Breast epithelium (tissue), 4 donors: Measurements from ENCODE around the gene PPM1M. TPM values are rescaled to one million over a fixed set of nuclear protein-coding genes. Genes with fewer than 3 reads are reported as not detected.

ENCODE experiments used
- DNase-seq, 2 donors: peaks; one replicate each; pipeline ENCODE4 v3.0.0-alpha.2; 2019; ENCODE audit warnings: low spot score in 2 of 2
- H3K27ac ChIP-seq, 2 donors: fragments of 200-600 bp; sonication (generic) in 1 of 2; one replicate each; pipeline ENCODE4 v1.5.1; 2016 to 2019; ENCODE audit warnings: mild to moderate bottlenecking in 1 of 2
- H3K27me3 ChIP-seq, 2 donors: fragments of 200-600 bp; sonication (generic) in 1 of 2; one replicate each; pipeline versions ENCODE4 v1.5.1 to v1.6.0; 2017 to 2019; ENCODE audit warnings: control low read depth in 1 of 2, mild to moderate bottlenecking in 1 of 2
- H3K36me3 ChIP-seq: fragments of 200-600 bp; one replicate; pipeline ENCODE4 v1.5.1; 2019
- H3K4me1 ChIP-seq, 2 donors: fragments of 200-600 bp; sonication (generic); one replicate each; pipeline ENCODE4 v1.5.1; 2016 to 2019; ENCODE audit warnings: control low read depth in 1 of 2
- H3K4me3 ChIP-seq, 3 donors: fragments of 200-600 bp; sonication (generic); 1 replicate in 2 of 3; 2 replicates in 1 of 3; pipeline ENCODE4 v1.5.1; 2016 to 2019; ENCODE audit warnings: mild to moderate bottlenecking in 3 of 3, moderate library complexity in 2 of 3
- H3K9me3 ChIP-seq, 2 donors: fragments of 200-600 bp; sonication (generic) in 1 of 2; one replicate each; pipeline ENCODE4 v1.5.1; 2016 to 2019; ENCODE audit warnings: control low read depth in 1 of 2
- POLR2A ChIP-seq: fragments of 450-650 bp; IDR thresholded peaks from one replicate; pipeline ENCODE4 v1.6.1; 2016; ENCODE audit warnings: antibody characterized with exemption, mild to moderate bottlenecking, moderate library complexity
- POLR2AphosphoS5 ChIP-seq, 3 donors: sonication (generic); formaldehyde crosslinking; IDR thresholded peaks; one replicate each; pipeline ENCODE4 v1.6.1; 2017; ENCODE audit warnings: antibody characterized with exemption in 3 of 3
- intact Hi-C: fragments of 100-400 bp; cut with DNase I; formaldehyde crosslinking; loops from one replicate; pipeline ENCODE4 v1.15.1; 2023; ENCODE audit warnings: low total_unique reads
- total RNA-seq, 3 donors: library from RNA; depleted of rRNA; stranded (reverse); fragments of >200 nt; gene quantifications; one replicate each; pipeline ENCODE4 v1.1.0, GENCODE V29; 2016
- TF ChIP-seq, protein P1 (sequence below), 3 donors: fragments of 450-650 bp; IDR thresholded peaks; one replicate each; pipeline ENCODE4 v1.5.1; 2016 to 2017; ENCODE audit warnings: antibody characterized with exemption in 3 of 3, mild to moderate bottlenecking in 3 of 3, moderate library complexity in 3 of 3

The PPM1M gene
- total RNA-seq, 3 donors from 2014 or later, result 15.4 to 31.2 (median 20.2) TPM

DNA sequence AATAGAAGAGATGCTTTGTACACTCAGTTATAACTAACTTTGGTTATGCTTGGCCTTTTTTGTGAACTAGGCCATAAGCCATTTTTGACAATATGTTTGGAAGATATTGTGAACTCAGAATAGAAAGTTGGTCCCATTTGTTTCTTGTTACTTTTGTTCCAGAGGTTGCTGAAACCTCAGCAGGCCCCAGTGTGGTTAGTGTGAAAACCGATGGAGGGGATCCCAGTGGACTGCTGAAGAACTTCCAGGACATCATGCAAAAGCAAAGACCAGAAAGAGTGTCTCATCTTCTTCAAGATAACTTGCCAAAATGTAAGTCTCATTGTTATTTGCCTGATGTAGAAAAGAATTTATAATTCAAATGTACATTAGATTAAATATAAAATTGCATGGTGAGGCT is 41.9 kb upstream of the PPM1M start:
- Histone ChIP-seq H3K27ac (no peak overlapping the region), H3K4me3 (no peak overlapping the region), H3K9me3 (no peaks in the 10 kb centered on the region), H3K4me1 (no peaks in the 10 kb centered on the region), H3K36me3 (peaks cover 3% of the 10 kb centered on the region), H3K27me3 (no peaks in the 10 kb centered on the region)
- intact Hi-C loops, result no loop called here
- TF ChIP-seq POLR2AphosphoS5 (IDR thresholded peaks at IDR 0.05), result no peak
- TF ChIP-seq, protein P1, sequence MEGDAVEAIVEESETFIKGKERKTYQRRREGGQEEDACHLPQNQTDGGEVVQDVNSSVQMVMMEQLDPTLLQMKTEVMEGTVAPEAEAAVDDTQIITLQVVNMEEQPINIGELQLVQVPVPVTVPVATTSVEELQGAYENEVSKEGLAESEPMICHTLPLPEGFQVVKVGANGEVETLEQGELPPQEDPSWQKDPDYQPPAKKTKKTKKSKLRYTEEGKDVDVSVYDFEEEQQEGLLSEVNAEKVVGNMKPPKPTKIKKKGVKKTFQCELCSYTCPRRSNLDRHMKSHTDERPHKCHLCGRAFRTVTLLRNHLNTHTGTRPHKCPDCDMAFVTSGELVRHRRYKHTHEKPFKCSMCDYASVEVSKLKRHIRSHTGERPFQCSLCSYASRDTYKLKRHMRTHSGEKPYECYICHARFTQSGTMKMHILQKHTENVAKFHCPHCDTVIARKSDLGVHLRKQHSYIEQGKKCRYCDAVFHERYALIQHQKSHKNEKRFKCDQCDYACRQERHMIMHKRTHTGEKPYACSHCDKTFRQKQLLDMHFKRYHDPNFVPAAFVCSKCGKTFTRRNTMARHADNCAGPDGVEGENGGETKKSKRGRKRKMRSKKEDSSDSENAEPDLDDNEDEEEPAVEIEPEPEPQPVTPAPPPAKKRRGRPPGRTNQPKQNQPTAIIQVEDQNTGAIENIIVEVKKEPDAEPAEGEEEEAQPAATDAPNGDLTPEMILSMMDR (IDR thresholded peaks at IDR 0.05), result no peak
- no peak for TF ChIP-seq POLR2A
- DNase-seq, result no peak

DNA sequence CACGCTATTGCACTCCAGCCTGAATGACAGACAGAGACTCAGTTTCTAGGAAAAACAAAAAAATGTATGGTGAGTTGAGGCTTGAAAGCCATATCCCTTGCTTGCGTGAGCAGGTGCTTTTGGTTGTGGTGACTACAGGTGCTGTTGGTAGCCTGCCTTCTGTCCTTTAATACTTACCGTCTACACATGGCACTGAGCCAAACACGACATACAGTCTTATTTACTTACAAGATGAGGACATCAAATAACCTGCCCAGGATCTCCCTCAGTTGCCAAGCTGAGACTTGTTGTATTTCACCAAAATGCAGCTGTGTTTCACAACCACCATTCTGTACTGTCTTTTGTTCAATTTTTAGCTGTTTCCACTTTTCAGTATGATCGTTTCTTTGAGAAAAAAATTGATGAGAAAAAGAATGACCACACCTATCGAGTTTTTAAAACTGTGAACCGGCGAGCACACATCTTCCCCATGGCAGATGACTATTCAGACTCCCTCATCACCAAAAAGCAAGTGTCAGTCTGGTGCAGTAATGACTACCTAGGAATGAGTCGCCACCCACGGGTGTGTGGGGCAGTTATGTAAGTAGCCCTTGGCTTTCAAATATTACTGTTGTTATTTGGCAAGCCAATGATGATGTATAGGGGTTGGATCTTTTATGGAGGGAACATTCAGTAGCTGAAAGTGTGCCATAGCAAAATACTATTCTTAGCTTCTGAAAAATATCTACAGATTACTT is 41.1 kb upstream of the PPM1M start:
- peak in 1 of 2 donors; percentile 56 for DNase-seq
- H3K36me3 ChIP-seq, result peaks cover 7% of the 10 kb centered on the region
- H3K27ac ChIP-seq, result peak overlapping the region in 1 of 2 donors; percentile 13
- no peaks in the 10 kb centered on the region for H3K27me3 ChIP-seq
- TF ChIP-seq POLR2AphosphoS5 (IDR thresholded peaks at IDR 0.05) (no peak), POLR2A (no peak)
- TF ChIP-seq, protein P1 (IDR thresholded peaks at IDR 0.05), result no peak
- intact Hi-C loops, result no loop called here
- no peaks in the 10 kb centered on the region for H3K9me3 ChIP-seq
- H3K4me1 ChIP-seq, result no peaks in the 10 kb centered on the region
- H3K4me3 ChIP-seq, result no peak overlapping the region

DNA sequence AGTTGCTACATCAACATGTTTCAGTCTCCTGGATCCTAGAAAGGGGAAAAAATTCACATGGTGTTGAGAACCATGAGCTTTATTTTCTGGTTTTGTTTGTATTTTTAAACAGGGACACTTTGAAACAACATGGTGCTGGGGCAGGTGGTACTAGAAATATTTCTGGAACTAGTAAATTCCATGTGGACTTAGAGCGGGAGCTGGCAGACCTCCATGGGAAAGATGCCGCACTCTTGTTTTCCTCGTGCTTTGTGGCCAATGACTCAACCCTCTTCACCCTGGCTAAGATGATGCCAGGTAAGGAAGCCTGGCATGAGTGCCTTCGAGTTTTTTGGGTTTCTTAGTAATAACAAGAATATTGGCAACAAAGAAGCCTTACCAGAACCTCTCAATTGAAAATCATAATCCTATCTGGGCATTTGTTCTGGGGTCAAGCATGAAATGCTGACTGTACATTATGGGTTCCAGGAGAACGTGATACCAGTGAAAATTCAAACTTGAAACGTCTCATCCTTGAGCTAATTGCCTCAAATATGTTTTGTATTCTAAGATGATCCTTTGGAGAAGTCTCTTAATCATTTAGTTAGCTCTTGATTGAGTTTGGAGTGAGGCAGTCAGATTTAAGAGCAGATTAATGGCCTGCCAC is 39.7 kb upstream of the PPM1M start:
- H3K4me1 ChIP-seq, result no peaks in the 10 kb centered on the region
- peaks cover 7% of the 10 kb centered on the region for H3K36me3 ChIP-seq
- TF ChIP-seq POLR2AphosphoS5 (IDR thresholded peaks at IDR 0.05) (no peak), POLR2A (no peak)
- TF ChIP-seq, protein P1 (IDR thresholded peaks at IDR 0.05), result no peak
- H3K27ac ChIP-seq, result peak overlapping the region in 1 of 2 donors; percentile 41
- DNase-seq, result no peak
- no peaks in the 10 kb centered on the region for H3K27me3 ChIP-seq
- no peaks in the 10 kb centered on the region for H3K9me3 ChIP-seq
- no peak overlapping the region for H3K4me3 ChIP-seq
- intact Hi-C loops, result no loop called here

DNA sequence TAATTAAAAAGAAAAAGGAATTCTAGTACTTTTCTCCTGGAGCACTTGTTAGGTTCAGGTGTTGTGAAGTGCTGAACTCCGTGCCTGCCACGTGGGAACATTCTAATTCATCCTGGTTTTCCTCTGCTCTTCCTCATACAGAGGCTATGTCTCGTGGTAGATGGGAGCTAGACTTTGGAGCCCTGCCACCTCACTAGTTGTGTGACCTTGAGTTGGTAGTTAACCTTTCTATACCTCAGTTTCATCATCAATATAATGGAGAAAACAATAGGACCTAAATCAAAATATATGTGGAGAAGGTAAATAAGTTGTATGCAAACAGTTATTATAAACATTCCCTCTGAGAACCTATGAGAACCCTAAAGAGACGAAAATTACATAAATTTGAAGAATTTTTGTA is 37.0 kb upstream of the PPM1M start:
- no peak overlapping the region for H3K4me3 ChIP-seq
- H3K9me3 ChIP-seq, result no peaks in the 10 kb centered on the region
- intact Hi-C loops, result no loop called here
- no peak for DNase-seq
- TF ChIP-seq POLR2A, result no peak
- TF ChIP-seq POLR2AphosphoS5 (IDR thresholded peaks at IDR 0.05), result no peak
- TF ChIP-seq, protein P1 (IDR thresholded peaks at IDR 0.05), result no peak
- no peaks in the 10 kb centered on the region for H3K4me1 ChIP-seq
- H3K27ac ChIP-seq, result no peak overlapping the region
- peaks cover 13% of the 10 kb centered on the region for H3K36me3 ChIP-seq
- H3K27me3 ChIP-seq, result no peaks in the 10 kb centered on the region

DNA sequence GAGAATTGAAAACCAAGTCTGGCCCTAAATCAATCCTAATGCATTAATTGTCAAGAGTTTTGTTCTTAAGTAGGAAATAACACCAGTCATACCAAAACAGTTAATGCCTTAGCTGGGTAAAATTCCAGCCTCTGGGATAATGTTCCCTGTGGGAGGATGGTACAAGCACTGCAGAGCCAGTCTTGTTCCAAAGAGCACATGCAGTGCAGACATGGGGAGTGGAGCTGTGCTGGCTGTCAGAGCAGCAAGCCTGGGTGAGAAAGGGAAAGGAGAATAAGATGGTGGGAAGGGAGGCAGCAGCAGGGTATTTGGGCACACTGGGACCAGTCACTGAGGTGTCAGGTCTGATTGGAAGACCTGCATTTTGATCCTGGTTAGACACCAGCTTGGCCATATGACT is 35.5 kb upstream of the PPM1M start:
- H3K9me3 ChIP-seq, result no peaks in the 10 kb centered on the region
- H3K36me3 ChIP-seq, result peaks cover 18% of the 10 kb centered on the region
- intact Hi-C loops, result no loop called here
- DNase-seq, result no peak
- TF ChIP-seq, protein P1 (IDR thresholded peaks at IDR 0.05), result no peak
- TF ChIP-seq POLR2A (no peak), POLR2AphosphoS5 (IDR thresholded peaks at IDR 0.05) (no peak)
- no peaks in the 10 kb centered on the region for H3K4me1 ChIP-seq
- H3K27ac ChIP-seq, result no peak overlapping the region
- no peak overlapping the region for H3K4me3 ChIP-seq
- H3K27me3 ChIP-seq, result no peaks in the 10 kb centered on the region
